Erythroblast (primary cell): ENCODE results near the gene GPR15.

Experiments used
- GATA1 ChIP-seq: IDR thresholded peaks from 2 replicates; pipeline ENCODE4 v1.6.1; 2011; ENCODE audit warnings: low read depth, mild to moderate bottlenecking, control low read depth, low read length, moderate library complexity
- POLR2A ChIP-seq: IDR thresholded peaks from 2 replicates; pipeline ENCODE4 v1.6.1; 2011; ENCODE audit warnings: mild to moderate bottlenecking, low read length

DNA sequence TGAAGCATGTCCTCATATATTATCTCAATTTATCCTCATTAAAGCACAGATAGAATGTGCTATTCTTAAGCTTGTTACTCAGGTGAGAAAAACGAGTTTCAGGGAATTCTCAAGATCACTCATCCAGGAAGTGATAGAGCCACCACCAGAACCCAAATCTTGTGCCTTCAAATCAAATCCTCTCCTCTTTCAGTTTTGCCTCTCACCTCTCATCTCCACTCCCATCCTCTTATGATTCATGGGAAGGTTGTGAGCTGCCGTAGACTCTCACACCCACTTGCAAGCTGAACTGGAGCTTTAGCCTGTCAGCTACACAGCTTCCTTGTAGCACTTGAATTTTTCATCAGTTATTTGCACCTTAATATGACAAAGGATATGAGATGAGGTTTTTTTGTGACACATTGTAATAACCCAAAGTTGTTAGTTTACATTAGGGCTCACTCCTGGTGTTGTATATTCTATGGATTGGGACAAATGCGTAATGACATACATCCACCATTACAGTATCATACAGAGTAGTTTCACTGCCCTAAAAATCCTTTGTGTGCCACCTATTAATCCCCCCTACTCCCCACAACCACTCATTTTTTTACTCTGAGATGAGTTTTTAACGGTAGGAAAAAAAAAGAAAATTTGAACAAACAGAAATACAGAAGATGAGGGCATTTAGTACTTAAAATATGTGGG lies 25.7 kb downstream of the GPR15 start:
- TF ChIP-seq POLR2A (no peak), GATA1 (no peak)
